GM21619 (cell line): ENCODE results near the gene FBLN1.
"Not testable (repeated sequence)": the region's sequence is repeated elsewhere in the genome, so short reads cannot be mapped to it uniquely, and the experiment has no call there.

Experiments used
- ATAC-seq: cut with Tn5 transposase; IDR thresholded peaks from one replicate; pipeline ENCODE4 v1.9.1; 2021; ENCODE audit not compliant: unreplicated experiment

FBLN1 gene

DNA sequence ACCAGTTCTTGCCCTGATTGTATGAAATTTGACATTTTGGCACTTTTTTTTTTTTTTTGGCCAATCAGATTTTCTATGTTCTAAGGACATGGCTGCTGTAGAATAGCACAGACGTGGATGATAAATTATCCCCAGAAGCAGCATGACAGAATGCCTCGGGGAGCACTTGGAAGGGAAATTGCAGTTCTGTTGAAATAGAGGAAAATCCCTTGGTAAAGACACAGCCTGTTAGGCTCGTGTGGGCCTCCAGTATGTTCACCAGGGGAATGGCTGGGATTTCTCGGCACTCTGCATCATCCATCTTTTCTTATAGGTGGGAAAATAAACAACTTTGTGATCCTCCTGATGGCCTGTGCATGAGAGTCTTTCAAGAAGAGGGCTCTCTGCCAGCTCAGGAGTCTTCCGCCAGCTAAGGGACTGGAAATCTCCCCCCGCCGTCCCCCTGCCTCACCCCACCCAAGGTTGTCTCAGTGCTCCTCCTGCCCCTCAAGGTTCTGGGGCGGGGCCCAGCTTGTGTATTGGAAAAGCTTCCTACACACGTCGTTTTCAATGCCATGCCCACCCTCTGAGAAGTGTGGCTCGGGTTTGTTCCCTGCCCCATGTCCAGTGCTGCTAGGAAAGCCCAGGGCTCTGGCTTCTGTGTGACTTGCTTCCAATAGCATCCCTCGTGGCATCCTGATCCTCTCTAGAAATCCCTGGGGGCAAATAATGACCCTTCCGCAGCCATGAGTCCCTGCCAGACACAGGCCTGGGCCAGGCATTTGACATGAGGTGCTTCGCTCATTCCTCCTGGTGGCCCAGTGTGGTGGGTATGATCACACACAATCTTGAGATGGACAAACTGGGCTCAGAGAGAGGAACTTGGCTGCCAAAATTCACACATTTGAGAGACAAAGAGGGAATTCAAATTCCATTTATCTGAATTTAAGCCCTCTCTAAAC lies 98.4 kb downstream of the FBLN1 start:
- ATAC-seq, result no peak

DNA sequence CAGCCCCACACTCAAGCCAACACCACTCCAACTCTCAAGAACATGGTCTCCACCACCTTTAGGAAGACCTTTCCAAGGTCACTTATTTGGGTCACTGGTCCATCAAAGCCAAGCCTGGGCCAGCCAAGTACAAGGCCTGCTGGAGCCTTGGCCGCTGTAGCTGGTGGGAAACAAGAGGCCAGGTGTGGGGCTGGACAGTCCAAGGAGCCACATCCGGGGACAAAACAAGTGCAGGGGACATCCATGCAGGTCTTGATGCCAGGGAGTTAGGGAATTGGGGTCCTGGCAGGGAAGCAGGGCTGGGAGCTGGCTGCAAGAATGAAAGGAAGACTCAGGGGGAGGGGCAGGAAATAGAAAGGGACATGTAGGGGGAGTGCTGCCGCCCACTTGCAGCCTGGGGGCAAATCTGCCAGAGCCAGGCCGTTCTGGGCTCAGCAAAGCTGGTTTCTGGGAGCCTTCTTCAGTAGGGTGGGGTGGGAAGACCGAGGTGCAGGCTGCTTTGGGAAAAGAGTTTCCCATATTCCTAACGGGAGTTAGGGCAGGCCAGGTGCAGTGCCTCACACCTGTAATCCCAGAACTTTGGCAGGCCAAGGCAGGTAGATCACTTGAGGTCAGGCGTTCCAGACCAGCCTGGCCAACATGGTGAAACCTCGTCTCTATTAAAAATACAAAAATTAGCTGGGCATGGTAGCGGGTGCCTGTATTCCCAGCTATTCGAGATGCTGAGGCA lies 99.5 kb downstream of the FBLN1 start:
- no peak for ATAC-seq

GRCh38 chr22:45602824-45603595 lies 100.3 kb downstream of the FBLN1 start:
- no peak for ATAC-seq

- ATAC-seq, result no peak
Observed at GRCh38 chr22:45603619-45604018, 100.9 kb downstream of the FBLN1 start.

- not testable (repeated sequence) for ATAC-seq
Observed at GRCh38 chr22:45608045-45608444, 105.4 kb downstream of the FBLN1 start.

- no peak for ATAC-seq
Observed at GRCh38 chr22:45608763-45609180, 106.1 kb downstream of the FBLN1 start.

GRCh38 chr22:45612451-45612901 lies 109.8 kb downstream of the FBLN1 start:
- no peak for ATAC-seq

DNA sequence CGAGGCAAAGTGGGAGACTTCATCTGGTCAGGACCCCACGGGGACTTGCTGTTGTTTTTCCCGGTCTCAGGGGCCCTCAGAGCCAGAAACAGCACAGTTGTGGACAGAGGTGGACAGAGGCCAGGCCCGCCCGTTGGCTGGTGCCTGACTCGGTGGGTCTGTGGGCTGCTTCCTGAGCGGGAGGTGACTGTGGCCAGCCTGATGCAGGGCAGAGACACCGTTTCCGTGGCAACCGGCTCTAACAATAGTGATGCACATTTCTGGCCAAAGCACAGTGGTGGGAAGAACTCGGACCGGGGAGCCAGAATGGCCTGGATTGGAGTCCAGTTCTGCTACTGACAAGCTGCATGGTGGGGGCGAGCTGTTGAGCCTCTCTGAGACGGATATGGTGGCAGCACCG lies 110.3 kb downstream of the FBLN1 start:
- no peak for ATAC-seq

DNA sequence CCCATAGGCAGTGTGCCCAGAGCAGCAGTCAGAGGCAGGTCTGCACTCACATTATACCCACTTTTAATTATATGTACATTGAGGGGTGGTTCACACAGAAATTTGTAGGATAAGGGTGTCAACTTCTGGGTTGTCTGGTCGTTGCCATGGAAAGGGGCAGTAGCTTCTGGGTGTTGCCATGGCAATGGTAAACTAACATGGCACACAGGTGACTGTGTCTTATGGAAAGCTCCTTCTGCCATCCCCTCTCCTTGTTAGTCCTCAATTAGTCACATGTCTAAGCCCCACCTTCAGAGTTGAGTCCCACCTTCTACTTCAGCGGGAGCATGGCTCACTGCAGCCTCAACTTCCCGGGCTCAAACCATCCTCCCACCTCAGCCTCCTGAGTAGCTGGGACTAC lies 112.7 kb downstream of the FBLN1 start:
- ATAC-seq, result no peak

- no peak for ATAC-seq
Observed at GRCh38 chr22:45616432-45616831, 113.7 kb downstream of the FBLN1 start.

- ATAC-seq, result no peak
Observed at GRCh38 chr22:45617948-45618347, 115.3 kb downstream of the FBLN1 start.

DNA sequence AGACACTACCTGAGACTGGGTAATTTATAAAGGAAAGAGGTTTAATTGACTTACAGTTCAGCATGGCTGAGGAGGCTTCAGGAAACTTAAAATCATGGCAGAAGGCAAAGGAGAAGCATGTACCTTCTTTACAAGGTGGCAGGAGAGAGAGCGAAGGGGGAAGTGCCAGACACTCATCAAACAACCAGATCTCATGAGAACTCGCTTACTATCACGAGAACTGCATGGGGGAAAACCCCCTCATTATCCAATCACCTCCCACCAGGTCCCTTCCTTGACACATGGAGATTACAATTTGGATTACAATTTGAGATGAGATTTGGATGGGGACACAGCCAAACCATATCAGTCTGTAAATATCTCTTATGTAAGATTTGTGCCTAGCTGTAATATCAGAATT lies 118.0 kb downstream of the FBLN1 start:
- no peak for ATAC-seq

DNA sequence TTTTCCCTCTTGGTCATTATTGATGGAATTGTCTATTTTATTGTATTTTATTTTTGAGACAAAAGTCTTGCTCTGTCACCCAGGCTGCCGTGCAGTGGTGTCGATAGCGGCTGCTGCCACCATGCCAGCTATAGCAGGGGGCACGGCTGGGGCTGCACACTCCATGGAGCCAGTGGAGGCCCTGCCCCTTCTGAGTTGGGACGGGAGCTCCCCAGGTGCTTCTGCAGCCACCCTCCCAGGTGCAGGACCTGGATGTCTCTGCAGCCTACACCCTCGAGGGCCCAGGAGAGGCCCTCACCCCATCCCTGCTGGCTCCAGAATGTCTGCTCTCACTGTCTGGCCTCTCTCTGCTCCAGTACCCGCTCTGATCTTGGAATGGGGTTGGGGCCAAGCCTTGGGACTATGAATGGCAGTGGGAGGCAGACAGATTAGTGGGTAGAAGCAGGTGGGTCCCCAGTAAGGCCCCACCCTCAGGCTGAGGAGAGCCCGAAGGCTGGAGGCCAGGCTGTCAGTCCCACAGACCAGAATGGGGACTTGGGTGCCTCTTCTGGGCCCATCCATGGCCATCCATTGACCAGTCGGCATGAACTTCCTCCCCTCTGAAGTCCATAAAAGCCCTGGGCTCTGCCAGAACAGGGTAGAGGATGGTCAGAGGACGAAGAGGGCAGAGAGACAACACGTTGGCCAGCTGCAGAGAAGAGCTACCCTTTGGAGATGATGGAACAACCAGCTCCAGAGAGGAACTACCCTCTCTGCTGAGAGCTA lies 119.3 kb downstream of the FBLN1 start:
- no peak for ATAC-seq

- ATAC-seq, result not testable (repeated sequence)
Observed at GRCh38 chr22:45623464-45624145, 120.9 kb downstream of the FBLN1 start.

- ATAC-seq, result no peak
Observed at GRCh38 chr22:45626198-45626651, 123.5 kb downstream of the FBLN1 start.

DNA sequence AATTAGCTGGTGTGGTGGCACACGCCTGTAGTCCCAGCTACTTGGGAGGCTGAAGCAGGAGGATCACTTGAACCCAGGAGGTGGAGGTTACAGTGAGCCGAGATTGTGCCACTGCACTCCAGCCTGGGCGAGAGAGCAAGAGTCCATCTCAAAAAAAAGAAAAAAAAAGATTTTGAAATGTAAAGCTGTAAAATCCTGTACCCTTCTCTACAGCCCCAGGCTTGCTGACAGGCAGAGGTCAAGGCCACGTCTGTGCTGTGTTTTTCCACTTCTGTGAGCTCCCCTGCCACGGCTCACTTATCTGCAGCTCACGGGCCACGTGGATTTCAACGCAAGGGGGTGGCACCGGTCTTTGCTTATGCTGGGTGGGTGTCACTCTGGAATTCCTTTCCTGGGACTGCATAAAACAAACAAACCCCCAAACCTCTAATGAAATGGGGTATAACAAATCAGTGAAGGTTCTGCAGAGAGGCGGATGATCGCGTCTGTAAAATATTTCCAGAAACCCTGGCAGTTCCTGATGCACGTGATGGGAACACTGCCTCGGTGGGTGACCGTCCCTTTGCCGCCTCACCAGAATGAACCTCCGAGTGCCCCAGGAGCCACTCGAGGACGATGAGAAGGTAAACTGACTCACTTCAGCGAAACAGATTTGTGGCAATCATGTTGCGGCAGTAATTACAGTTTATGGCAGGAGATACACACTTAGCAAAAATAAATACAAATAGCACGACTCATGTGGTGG lies 125.0 kb downstream of the FBLN1 start:
- no peak for ATAC-seq

GRCh38 chr22:45628515-45628914 lies 125.8 kb downstream of the FBLN1 start:
- ATAC-seq, result no peak

- no peak for ATAC-seq
Observed at GRCh38 chr22:45629469-45630089, 126.9 kb downstream of the FBLN1 start.

DNA sequence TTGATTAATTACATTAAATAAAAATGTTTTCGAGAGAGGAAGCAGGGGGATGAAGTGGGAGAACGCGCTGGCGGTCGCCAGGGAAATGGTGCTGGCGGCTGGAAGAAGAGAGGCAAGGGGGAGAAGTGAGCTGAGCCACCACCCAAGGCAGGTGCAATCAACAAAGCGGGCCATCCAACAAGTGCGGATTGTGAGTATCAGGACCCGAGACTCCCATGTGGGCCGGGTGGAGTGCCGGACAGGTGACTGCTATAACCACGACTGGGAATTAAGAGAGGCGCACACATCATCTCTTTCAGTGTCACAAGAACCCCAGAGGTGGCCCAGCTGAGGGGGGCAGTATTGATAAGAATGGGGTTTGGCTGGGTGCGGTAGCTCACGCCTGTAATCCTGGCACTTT lies 127.8 kb downstream of the FBLN1 start:
- ATAC-seq, result no peak
